LNCAP (cell line): ENCODE results near the gene MYL7.

Experiments used
- TF ChIP-seq, protein P1 (sequence below): fragments of 450-650 bp; IDR thresholded peaks from 2 replicates; pipeline ENCODE4 v1.5.1; 2017; ENCODE audit warnings: mild to moderate bottlenecking

Gene MYL7

GRCh38 chr7:44142028-44142427, 896 bp upstream of the MYL7 start:
- TF ChIP-seq, protein P1, sequence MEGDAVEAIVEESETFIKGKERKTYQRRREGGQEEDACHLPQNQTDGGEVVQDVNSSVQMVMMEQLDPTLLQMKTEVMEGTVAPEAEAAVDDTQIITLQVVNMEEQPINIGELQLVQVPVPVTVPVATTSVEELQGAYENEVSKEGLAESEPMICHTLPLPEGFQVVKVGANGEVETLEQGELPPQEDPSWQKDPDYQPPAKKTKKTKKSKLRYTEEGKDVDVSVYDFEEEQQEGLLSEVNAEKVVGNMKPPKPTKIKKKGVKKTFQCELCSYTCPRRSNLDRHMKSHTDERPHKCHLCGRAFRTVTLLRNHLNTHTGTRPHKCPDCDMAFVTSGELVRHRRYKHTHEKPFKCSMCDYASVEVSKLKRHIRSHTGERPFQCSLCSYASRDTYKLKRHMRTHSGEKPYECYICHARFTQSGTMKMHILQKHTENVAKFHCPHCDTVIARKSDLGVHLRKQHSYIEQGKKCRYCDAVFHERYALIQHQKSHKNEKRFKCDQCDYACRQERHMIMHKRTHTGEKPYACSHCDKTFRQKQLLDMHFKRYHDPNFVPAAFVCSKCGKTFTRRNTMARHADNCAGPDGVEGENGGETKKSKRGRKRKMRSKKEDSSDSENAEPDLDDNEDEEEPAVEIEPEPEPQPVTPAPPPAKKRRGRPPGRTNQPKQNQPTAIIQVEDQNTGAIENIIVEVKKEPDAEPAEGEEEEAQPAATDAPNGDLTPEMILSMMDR = no peak

GRCh38 chr7:44140341-44140740, 791 bp downstream of the MYL7 start:
- TF ChIP-seq, protein P1 = no peak

DNA sequence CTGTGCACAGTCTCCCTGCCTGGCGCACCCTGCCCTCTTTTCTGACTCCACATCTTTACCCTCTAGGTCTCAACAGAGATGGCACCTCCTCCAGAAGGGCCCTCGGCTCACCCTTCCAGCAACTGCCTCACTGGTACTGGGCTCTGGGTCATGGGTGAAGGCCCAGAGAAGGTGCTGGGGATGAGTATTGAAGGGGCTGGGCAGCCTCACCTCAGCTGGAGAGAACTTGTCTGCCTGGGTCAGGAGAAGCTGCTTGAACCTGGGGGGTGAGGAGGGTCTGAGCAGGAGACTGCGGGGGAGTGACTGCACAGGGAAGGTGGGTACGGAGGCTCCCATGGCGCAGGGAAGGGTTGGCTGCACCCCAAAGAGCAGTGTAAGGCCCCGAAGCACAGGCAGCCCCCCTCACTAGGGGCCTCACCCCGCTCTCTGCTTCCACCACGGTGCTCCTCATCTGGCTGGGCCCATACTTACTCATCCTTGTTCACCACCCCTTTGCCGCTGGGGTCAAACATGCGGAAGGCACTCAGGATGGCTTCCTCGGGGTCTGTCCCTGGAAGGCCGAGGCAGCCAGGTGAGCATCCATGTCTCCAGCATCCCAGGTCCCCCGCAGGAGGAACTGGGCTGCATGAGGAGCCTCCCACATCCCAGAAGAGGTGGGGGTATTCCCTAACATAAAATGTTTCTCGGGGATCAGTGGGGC, 1.7 kb downstream of the MYL7 start:
- TF ChIP-seq, protein P1 = no peak

DNA sequence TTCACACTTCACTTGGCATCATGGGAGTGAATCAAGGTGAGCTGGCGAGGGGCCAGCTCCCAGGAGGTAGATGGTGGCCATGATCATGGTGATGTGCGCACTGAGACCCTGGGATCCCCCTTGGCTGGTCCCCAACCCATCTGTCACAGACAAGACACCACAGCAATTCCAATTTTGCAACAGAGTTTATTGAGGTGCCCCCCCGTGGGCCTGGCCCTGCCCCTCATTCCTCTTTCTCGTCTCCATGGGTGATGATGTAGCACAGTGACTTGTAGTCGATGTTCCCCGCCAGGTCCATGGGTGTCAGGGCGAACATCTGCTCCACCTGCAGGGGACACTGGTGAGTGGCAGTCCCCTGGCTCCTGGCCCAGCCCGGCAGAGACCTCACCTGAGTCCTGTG, 2.4 kb downstream of the MYL7 start:
- TF ChIP-seq, protein P1 = no peak

- TF ChIP-seq, protein P1 = no peak
Observed at GRCh38 chr7:44136731-44137130, 4.4 kb downstream of the MYL7 start.

DNA sequence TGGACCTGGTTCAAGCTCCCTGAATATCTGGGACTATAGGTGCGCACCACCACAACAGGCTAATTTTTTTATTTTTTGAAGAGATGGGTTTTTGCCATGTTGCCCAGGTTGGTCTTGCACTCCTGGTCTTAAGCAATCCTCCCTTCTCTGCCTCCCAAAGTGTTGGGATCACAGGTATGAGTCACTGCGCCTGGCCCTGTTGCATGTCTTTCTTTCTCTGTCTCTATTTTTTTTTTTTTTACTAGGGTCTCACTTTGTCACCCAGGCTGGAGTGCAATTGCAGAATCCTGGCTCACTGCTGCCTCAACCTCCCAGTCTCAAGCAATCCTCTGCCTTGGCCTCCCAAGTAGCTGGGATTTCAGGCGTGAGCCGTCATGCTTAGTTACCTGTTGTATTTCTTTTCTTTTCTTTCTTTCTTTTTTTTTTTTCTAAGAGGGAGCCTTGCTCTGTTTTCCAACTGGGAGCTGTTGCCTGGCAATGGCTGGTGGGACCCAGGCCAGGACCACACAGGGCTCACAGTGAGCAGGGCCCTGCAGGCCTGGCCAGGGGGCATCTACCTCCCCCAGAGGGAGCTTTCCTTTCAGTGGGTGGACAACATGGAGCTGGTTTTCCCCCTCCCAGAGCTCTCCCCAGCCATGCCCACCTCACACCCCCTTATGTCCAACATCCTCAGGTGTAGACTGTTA, 6.0 kb downstream of the MYL7 start:
- TF ChIP-seq, protein P1 = no peak

DNA sequence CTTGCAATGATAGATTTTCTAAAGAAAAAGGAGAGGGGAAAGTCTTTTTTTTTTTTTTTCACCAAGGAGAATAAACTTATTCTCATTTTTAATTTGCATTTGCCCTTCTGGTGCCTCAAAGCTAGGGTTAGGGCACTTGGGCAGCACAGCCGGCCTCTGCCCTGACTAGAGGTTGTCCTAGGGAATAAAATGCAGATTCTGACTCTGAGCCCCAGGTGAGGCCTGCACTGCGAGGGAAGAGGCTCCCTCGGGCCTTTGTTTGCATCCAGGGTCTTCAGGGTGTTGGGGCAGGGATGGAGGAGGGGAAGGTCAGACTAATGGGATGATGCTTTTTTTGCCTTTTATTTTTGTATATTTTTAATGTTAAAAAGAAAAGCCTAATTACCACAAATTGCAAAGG, 7.8 kb downstream of the MYL7 start:
- TF ChIP-seq, protein P1 = no peak
